HG03520 (cell line): ENCODE data around the gene AVP.
"Not testable (repeated sequence)": the region's sequence is repeated elsewhere in the genome, so short reads cannot be mapped to it uniquely, and the experiment has no call there.

Source experiments
- ATAC-seq: cut with Tn5 transposase; IDR thresholded peaks from one replicate; pipeline ENCODE4 v1.9.1; 2021; ENCODE audit warnings: mild to moderate bottlenecking, moderate library complexity; ENCODE audit not compliant: unreplicated experiment

AVP gene

GRCh38 chr20:3085571-3086072, 1.1 kb upstream of the AVP start:
- ATAC-seq, result no peak

GRCh38 chr20:3084986-3085360, 449 bp upstream of the AVP start:
- no peak for ATAC-seq

- no peak for ATAC-seq
Observed at GRCh38 chr20:3082955-3083952, 1.3 kb downstream of the AVP start.

GRCh38 chr20:3082306-3082951, 2.1 kb downstream of the AVP start:
- no peak for ATAC-seq

GRCh38 chr20:3081641-3082040, 2.9 kb downstream of the AVP start:
- ATAC-seq, result no peak

GRCh38 chr20:3080939-3081388, 3.6 kb downstream of the AVP start:
- ATAC-seq, result no peak

- no peak for ATAC-seq
Observed at GRCh38 chr20:3077618-3078134, 6.8 kb downstream of the AVP start.

- not testable (repeated sequence) for ATAC-seq
Observed at GRCh38 chr20:3075315-3075714, 9.2 kb downstream of the AVP start.

GRCh38 chr20:3074812-3075211, 9.7 kb downstream of the AVP start:
- ATAC-seq, result no peak

- not testable (repeated sequence) for ATAC-seq
Observed at GRCh38 chr20:3073251-3073643, 11.3 kb downstream of the AVP start.

- ATAC-seq, result no peak
Observed at GRCh38 chr20:3072530-3073250, 11.8 kb downstream of the AVP start.

GRCh38 chr20:3071610-3072529, 12.7 kb downstream of the AVP start, which contains the start of gene OXT:
OXT (plus strand) TSS chr20:3071620; CDS start chr20:3071656, 36 bp downstream.
- ATAC-seq, result no peak

- no peak for ATAC-seq
Observed at GRCh38 chr20:3071266-3071609, 13.3 kb downstream of the AVP start.

GRCh38 chr20:3070725-3071124, 13.8 kb downstream of the AVP start:
- no peak for ATAC-seq

- ATAC-seq, result no peak
Observed at GRCh38 chr20:3068986-3069900, 15.3 kb downstream of the AVP start.

GRCh38 chr20:3068075-3068474, 16.4 kb downstream of the AVP start:
- no peak for ATAC-seq

GRCh38 chr20:3067139-3068014, 17.1 kb downstream of the AVP start:
- ATAC-seq, result no peak

GRCh38 chr20:3064119-3064518, 20.4 kb downstream of the AVP start:
- not testable (repeated sequence) for ATAC-seq
